Body of pancreas (tissue), 4 donors: ENCODE measurements around the gene GLRA3.

Experiments
- CTCF ChIP-seq, 7 experiments: fragments of 450-650 bp in 4 of 7; fragments of 200-600 bp in 3 of 7; sonication (generic) in 3 of 7; IDR thresholded peaks; one replicate each; pipeline ENCODE4 v1.5.1; 2016 to 2019; ENCODE audit warnings: antibody characterized with exemption in 7 of 7
- POLR2A ChIP-seq, 3 donors: fragments of 450-650 bp; IDR thresholded peaks; one replicate each; pipeline ENCODE4 v1.6.1; 2016; ENCODE audit warnings: antibody characterized with exemption in 3 of 3, mild to moderate bottlenecking in 2 of 3

DNA sequence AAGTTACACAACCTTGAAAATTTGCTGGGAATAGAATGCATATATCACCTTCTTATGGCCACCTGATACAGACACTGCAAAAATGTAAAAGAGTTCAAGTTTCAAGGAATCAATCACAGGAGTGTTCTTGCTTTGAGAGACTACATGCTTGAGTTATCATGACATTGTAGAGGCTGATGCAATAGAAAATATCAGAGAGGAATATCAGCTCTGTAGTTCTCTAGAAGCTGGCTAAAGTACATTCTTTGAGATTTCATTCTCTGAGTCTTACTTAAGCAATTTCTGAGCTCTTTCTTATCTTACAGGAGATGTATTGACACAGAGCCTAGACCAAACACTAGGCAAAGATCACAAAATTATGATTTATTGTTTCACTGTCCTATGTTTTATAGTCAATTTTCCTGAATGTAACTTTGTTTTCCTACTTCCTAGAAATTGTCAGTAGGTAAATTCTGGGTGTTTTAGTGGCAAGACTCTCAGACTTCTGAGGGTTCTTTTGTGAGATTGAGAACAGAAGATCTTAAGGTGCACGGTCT lies 154.7 kb downstream of the GLRA3 start:
- TF ChIP-seq POLR2A (IDR thresholded peaks at IDR 0.05) (no peak), CTCF (IDR thresholded peaks at IDR 0.05) (no peak)
